ENCODE data around the gene KLHL29. TPM values are rescaled to one million over a fixed set of nuclear protein-coding genes. Genes with fewer than 3 reads are reported as not detected.

Gene KLHL29
- total RNA-seq: 7.7 and 10.0 TPM in 2 replicates

GRCh38 chr2:23384551-23385343 lies at the start of gene KLHL29:
KLHL29 (plus strand) TSS chr2:23385179; CDS start chr2:23562197, 177,018 bp downstream.

